Ectodermal cell (in vitro differentiated cells): Measurements from ENCODE around the gene IL18.

ENCODE experiments used
- H3K27ac ChIP-seq: 2 replicates; pipeline ENCODE4 v1.7.0; 2013; ENCODE audit warnings: mild to moderate bottlenecking, low read depth, low read length; ENCODE audit not compliant: insufficient read depth, poor library complexity, severe bottlenecking
- H3K27me3 ChIP-seq: 2 replicates; pipeline ENCODE4 v1.7.0; 2013; ENCODE audit warnings: mild to moderate bottlenecking, low read length; ENCODE audit not compliant: insufficient read depth, control insufficient read depth, poor library complexity, severe bottlenecking
- H3K36me3 ChIP-seq: one replicate; pipeline ENCODE4 v1.7.0; 2013; ENCODE audit warnings: low read length; ENCODE audit not compliant: control insufficient read depth, insufficient read depth
- H3K4me1 ChIP-seq: one replicate; pipeline ENCODE4 v1.7.0; 2013; ENCODE audit warnings: low read length; ENCODE audit not compliant: control insufficient read depth, insufficient read depth
- H3K4me3 ChIP-seq: 2 replicates; pipeline ENCODE4 v1.7.0; 2013; ENCODE audit warnings: low read depth, low read length, control low read depth; ENCODE audit not compliant: insufficient read depth
- H3K9me3 ChIP-seq: 2 replicates; pipeline ENCODE4 v1.7.0; 2013; ENCODE audit warnings: mild to moderate bottlenecking, low read length, moderate library complexity; ENCODE audit not compliant: control insufficient read depth
- WGBS, 2 experiments: methylation state at CpG; one replicate each; pipeline ENCODE4 v1.1.7; 2013; ENCODE audit warnings: missing lambda C conversion rate in 2 of 2; 5-methylcytosine and 5-hydroxymethylcytosine counted together

IL18 gene

GRCh38 chr11:112127056-112127455 is 36.8 kb downstream of the IL18 start:
- no peaks in the 10 kb centered on the region for H3K9me3 ChIP-seq
- H3K4me1 ChIP-seq, result no peaks in the 10 kb centered on the region
- H3K27ac ChIP-seq, result no peak overlapping the region
- H3K4me3 ChIP-seq, result no peak overlapping the region
- no peaks in the 10 kb centered on the region for H3K27me3 ChIP-seq
- 91 to 98% methylated on average over 2 of the region's 2 CpGs for WGBS, 2 experiments
- no peaks in the 10 kb centered on the region for H3K36me3 ChIP-seq

DNA sequence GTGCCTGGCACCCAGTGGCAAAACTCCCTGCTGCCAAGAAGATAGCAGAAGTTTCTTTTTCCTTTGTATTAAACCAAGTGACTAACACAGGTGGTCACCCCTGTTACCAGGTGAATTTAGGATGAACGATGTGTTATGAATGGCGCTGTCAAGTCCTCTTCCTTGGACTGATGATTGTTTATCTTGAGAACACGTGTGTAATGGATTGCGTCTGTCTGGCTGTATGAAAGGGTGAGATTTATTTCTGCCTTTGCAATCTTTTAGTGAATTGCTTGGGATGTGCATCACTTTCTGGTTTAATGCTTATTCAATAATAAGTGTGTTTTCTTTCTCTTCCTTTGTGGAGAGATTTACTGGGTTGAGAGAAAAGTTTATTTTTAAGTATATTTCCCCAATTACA is 40.8 kb downstream of the IL18 start:
- no peaks in the 10 kb centered on the region for H3K36me3 ChIP-seq
- no peaks in the 10 kb centered on the region for H3K9me3 ChIP-seq
- H3K4me3 ChIP-seq, result no peak overlapping the region
- H3K27me3 ChIP-seq, result no peaks in the 10 kb centered on the region
- 95 to 98% methylated on average over 4 of the region's 4 CpGs for WGBS, 2 experiments
- no peaks in the 10 kb centered on the region for H3K4me1 ChIP-seq
- H3K27ac ChIP-seq, result no peak overlapping the region

DNA sequence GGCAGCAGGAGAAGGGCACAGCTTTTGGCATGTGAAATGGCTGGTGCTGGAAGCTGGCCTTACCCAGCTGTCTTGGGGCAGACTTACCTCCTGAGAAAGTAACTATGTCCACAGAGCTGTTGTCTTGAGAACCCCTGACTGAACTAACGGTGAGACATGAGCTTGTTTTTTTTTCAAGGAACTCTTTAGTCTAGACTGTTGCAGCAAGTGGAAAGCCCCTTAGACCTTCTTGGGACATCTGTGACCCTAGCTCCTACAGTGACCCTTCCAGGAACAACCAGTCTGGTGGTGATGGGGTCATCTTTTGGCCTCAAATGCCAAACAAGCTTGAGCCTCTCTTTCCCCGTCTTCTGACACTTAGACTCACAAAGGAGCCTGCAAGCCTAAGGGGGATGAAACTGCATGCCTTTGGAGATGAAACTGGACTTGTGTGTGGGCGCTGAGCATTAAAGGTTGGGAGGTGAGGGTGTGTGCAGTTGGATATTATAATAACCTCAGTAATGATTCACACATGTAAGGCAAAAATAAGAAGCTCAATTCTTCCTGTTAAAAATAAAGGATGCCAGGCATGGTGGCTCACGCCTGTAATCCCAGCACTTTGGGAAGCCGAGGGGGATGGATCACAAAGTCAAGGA is 41.8 kb downstream of the IL18 start:
- Histone ChIP-seq H3K36me3 (no peaks in the 10 kb centered on the region), H3K27me3 (no peaks in the 10 kb centered on the region), H3K27ac (no peak overlapping the region), H3K4me3 (no peak overlapping the region), H3K4me1 (no peaks in the 10 kb centered on the region), H3K9me3 (no peaks in the 10 kb centered on the region)
- WGBS, 2 experiments, result 88 to 92% methylated on average over 4 to 5 of the region's 5 CpGs

DNA sequence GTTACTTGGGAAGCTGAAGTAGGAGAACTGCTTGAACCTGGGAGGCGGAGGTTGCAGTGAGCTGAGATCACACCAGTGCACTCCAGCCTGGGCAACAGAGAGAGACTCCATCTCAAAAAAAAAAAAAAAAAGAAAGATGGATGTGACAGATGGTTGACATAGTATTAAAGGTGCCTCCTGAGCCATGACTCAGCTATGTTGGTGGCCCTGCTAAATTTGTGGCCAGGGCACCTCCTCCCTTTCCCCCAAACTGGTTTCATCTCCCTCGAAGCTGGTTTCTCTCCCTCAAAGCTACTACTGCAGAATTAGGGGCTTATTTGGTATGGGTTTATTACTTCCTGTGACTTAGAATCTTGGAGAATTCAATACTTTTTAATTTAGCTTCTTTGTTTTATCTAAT is 45.7 kb downstream of the IL18 start:
- H3K36me3 ChIP-seq, result no peaks in the 10 kb centered on the region
- WGBS, 2 experiments, result 86 to 94% methylated on average over 1 to 2 of the region's 2 CpGs
- H3K27ac ChIP-seq, result no peak overlapping the region
- H3K4me3 ChIP-seq, result no peak overlapping the region
- H3K9me3 ChIP-seq, result no peaks in the 10 kb centered on the region
- H3K27me3 ChIP-seq, result no peaks in the 10 kb centered on the region
- H3K4me1 ChIP-seq, result no peaks in the 10 kb centered on the region

- Histone ChIP-seq H3K36me3 (no peaks in the 10 kb centered on the region), H3K4me1 (no peaks in the 10 kb centered on the region), H3K9me3 (no peaks in the 10 kb centered on the region), H3K27me3 (no peaks in the 10 kb centered on the region), H3K4me3 (no peak overlapping the region), H3K27ac (no peak overlapping the region)
- 85 to 86% methylated on average over 5 of the region's 5 CpGs for WGBS, 2 experiments
Measured at GRCh38 chr11:112115386-112115785, 48.5 kb downstream of the IL18 start.

DNA sequence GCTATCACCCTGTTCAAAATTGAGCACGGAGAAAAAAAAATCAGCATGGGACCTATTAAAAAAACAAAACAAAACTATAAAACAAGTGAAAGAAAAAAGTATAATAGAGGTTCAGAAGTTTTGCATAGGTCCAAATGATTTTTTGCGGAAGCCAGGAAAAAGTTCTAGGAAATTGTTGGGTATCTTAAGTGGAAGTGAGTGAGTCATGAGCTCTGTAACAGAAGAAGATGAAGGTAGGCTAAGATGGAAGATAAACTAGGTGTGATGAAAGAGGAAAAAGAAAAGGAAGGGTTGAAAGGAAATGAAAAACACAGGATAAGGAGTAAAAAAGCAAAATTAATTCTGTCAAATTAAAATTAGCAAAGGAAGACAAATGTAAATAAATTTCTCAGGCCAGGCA is 49.4 kb downstream of the IL18 start:
- Histone ChIP-seq H3K27me3 (no peaks in the 10 kb centered on the region), H3K4me1 (no peaks in the 10 kb centered on the region), H3K27ac (no peak overlapping the region), H3K36me3 (no peaks in the 10 kb centered on the region), H3K9me3 (no peaks in the 10 kb centered on the region), H3K4me3 (no peak overlapping the region)
- 93 to 97% methylated on average over 1 to 2 of the region's 2 CpGs for WGBS, 2 experiments

GRCh38 chr11:112113539-112114457 is 50.1 kb downstream of the IL18 start:
- 73 to 76% methylated on average over 6 of the region's 6 CpGs for WGBS, 2 experiments
- Histone ChIP-seq H3K27ac (no peak overlapping the region), H3K36me3 (no peaks in the 10 kb centered on the region), H3K4me3 (no peak overlapping the region), H3K9me3 (no peaks in the 10 kb centered on the region), H3K4me1 (no peaks in the 10 kb centered on the region), H3K27me3 (no peaks in the 10 kb centered on the region)

DNA sequence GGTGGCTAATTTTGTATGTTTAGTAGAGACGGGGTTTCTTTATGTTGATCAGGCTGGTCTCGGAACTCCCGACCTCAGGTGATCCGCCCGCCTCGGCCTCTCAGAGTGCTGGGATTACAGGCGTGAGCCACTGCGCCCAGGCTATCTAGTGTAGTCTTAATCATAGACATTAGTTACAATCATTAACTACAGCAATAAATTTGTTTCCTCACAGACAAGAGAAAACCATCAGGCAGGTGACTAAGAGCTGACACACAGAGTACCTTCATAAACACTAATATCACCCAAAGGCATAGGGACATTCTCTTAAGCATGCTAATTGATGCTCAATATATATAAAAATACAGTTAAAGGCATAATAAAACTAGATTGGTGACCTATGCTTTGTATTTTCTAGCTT is 57.8 kb downstream of the IL18 start:
- Histone ChIP-seq H3K27ac (no peak overlapping the region), H3K36me3 (no peaks in the 10 kb centered on the region), H3K9me3 (no peaks in the 10 kb centered on the region), H3K4me3 (no peak overlapping the region), H3K4me1 (no peaks in the 10 kb centered on the region), H3K27me3 (no peaks in the 10 kb centered on the region)
- WGBS, 2 experiments, result 93 to 96% methylated on average over 8 of the region's 8 CpGs

DNA sequence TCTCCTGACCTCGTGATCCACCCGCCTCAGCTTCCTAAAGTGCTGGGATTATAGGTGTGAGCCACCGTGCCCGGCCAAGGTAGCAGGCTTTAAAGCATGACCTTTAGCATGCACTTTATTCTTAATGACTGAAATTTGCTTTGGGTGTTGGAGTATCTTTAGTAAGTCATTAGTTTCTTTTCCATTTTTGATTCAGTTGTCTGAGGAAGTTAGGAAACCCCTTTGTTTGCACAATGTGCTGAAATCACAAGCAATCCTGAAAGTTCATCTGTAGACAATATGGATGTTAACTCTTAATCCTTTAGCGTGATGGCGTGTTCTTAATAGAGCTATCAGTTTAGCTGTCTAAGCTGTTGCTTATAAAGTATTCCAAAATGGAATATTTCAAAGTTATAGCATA is 60.4 kb downstream of the IL18 start:
- no peak overlapping the region for H3K4me3 ChIP-seq
- no peak overlapping the region for H3K27ac ChIP-seq
- no peaks in the 10 kb centered on the region for H3K36me3 ChIP-seq
- H3K4me1 ChIP-seq, result no peaks in the 10 kb centered on the region
- H3K9me3 ChIP-seq, result no peaks in the 10 kb centered on the region
- 93 to 94% methylated on average over 6 of the region's 6 CpGs for WGBS, 2 experiments
- H3K27me3 ChIP-seq, result no peaks in the 10 kb centered on the region

DNA sequence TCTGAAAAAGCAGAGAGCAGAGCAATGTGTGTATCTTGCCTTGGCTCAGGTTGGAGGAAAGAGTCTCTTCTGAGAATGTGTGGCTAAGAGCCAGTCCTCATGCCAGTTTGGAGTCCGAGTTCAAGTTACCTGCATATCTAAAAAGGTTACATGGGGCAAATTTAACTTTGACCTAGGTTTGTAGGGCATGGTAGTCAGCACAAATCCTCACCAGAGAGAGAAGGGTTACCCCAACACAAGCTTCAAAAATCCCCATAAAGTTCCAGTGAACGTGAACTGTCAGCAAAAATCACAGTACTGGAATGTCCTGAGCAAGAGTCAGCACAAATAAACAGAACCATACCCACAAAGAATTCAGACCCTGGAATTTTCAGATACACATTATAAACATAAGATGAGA is 63.4 kb downstream of the IL18 start:
- 88 to 93% methylated on average over 2 of the region's 2 CpGs for WGBS, 2 experiments
- Histone ChIP-seq H3K27me3 (no peaks in the 10 kb centered on the region), H3K4me3 (no peak overlapping the region), H3K9me3 (no peaks in the 10 kb centered on the region), H3K36me3 (peaks cover 4% of the 10 kb centered on the region), H3K27ac (no peak overlapping the region), H3K4me1 (no peaks in the 10 kb centered on the region)
